H1 (cell line): Measurements from ENCODE around the gene NKAIN2. TPM values are rescaled to one million over a fixed set of nuclear protein-coding genes. Genes with fewer than 3 reads are reported as not detected.

Source experiments
- CTCF ChIA-PET: fragments of 300-600 bp; sonication (Branson Sonifier 250); formaldehyde crosslinking; loops from one replicate; lab custom pipeline; 2021; ENCODE audit not compliant: partially characterized antibody; lab: Charles Lee
- POLR2A ChIA-PET: fragments of 300-600 bp; sonication (Branson Sonifier 250); formaldehyde crosslinking; loops from one replicate; lab custom pipeline; 2021; ENCODE audit warnings: inconsistent platforms; ENCODE audit not compliant: partially characterized antibody; lab: Charles Lee
- DNase-seq, 2 experiments: peaks; one replicate each; pipeline versions ENCODE4 v3.0.0 to v3.0.0-alpha.2; 2010 to 2022; ENCODE audit warnings: low spot score in 2 of 2, low read depth in 1 of 2, mixed read lengths in 1 of 2
- FAIRE-seq: peaks from 2 replicates; lab custom pipeline; 2011; peaks lifted over from hg19 to GRCh38; lab: Jason Lieb, UNC
- H2AFZ ChIP-seq: 2 replicates; pipeline ENCODE4 v1.8.1; 2012; ENCODE audit warnings: low read length, inconsistent platforms
- H2AK5ac ChIP-seq: 2 replicates; pipeline ENCODE4 v1.6.1; 2013; ENCODE audit warnings: low read depth, low read length
- H2BK120ac ChIP-seq: replicated peaks from 2 replicates; pipeline ENCODE3; 2013; ENCODE audit warnings: low read depth, low read length, inconsistent platforms
- H2BK12ac ChIP-seq: 2 replicates; pipeline ENCODE4 v1.6.1; 2013; ENCODE audit warnings: low read depth, low read length
- H2BK15ac ChIP-seq: 2 replicates; pipeline ENCODE4 v1.6.1; 2013; ENCODE audit warnings: low read length
- H2BK20ac ChIP-seq: 2 replicates; pipeline ENCODE4 v1.6.1; 2013; ENCODE audit warnings: low read length
- H2BK5ac ChIP-seq: 2 replicates; pipeline ENCODE4 v1.6.1; 2013; ENCODE audit warnings: low read depth, low read length
- H3K14ac ChIP-seq: 2 replicates; pipeline ENCODE4 v1.6.1; 2013; ENCODE audit warnings: inconsistent platforms; ENCODE audit not compliant: insufficient read length
- H3K18ac ChIP-seq: 2 replicates; pipeline ENCODE4 v1.6.1; 2013; ENCODE audit warnings: low read length; ENCODE audit errors: extremely low read depth
- H3K23ac ChIP-seq: 2 replicates; pipeline ENCODE4 v1.6.1; 2013; ENCODE audit warnings: inconsistent platforms; ENCODE audit not compliant: insufficient read length
- H3K23me2 ChIP-seq: 2 replicates; pipeline ENCODE4 v1.6.1; 2013; ENCODE audit warnings: low read depth, low read length
- H3K27ac ChIP-seq: 2 replicates; pipeline ENCODE4 v1.6.1; 2011; ENCODE audit warnings: low read depth, low read length, inconsistent platforms
- H3K27me3 ChIP-seq, 4 experiments: replicated peaks in 1 of 4; 1 replicate in 1 of 4; 2 replicates in 3 of 4; pipeline versions ENCODE4 v1.6.1 to v1.8.1; 2011 to 2013; ENCODE audit warnings: low read length in 3 of 4, mild to moderate bottlenecking in 3 of 4, inconsistent platforms in 2 of 4, mixed read lengths in 2 of 4, moderate library complexity in 1 of 4; ENCODE audit not compliant: control insufficient read depth in 3 of 4, insufficient read depth in 3 of 4; ENCODE audit errors: extremely low read depth in 1 of 4
- H3K36me3 ChIP-seq, 4 experiments: 2 replicates each; pipeline versions ENCODE4 v1.6.1 to v1.8.1; 2011 to 2013; ENCODE audit warnings: mild to moderate bottlenecking in 4 of 4, low read length in 3 of 4, moderate library complexity in 2 of 4, control low read depth in 1 of 4, inconsistent platforms in 1 of 4; ENCODE audit not compliant: insufficient read depth in 4 of 4, control insufficient read depth in 2 of 4
- H3K4ac ChIP-seq: replicated peaks from 2 replicates; pipeline ENCODE3; 2013; ENCODE audit warnings: low read length, low read depth, mixed read lengths, inconsistent platforms; ENCODE audit not compliant: insufficient read length
- H3K4me1 ChIP-seq, 4 experiments: replicated peaks in 1 of 4; 1 replicate in 1 of 4; 2 replicates in 3 of 4; pipeline versions ENCODE4 v1.6.1 to v1.8.1; 2011 to 2013; ENCODE audit warnings: low read length in 3 of 4, inconsistent platforms in 2 of 4, mixed read lengths in 1 of 4; ENCODE audit not compliant: insufficient read depth in 4 of 4, control insufficient read depth in 3 of 4
- H3K4me2 ChIP-seq, 2 experiments: 2 replicates each; pipeline versions ENCODE4 v1.6.1 to v1.8.1; 2011 to 2013; ENCODE audit warnings: low read depth in 2 of 2, low read length in 2 of 2, control low read depth in 1 of 2, inconsistent platforms in 1 of 2, mild to moderate bottlenecking in 1 of 2; ENCODE audit not compliant: insufficient read depth in 1 of 2
- H3K4me3 ChIP-seq, 4 experiments: fragments of 200-600, 300-600 bp in 1 of 4; sonication (generic), shearing (Covaris generic), sonication (Bioruptor Twin) in 1 of 4; 2 replicates each; pipeline versions ENCODE4 v1.5.1 to v1.8.1; 2011 to 2016; ENCODE audit warnings: low read length in 4 of 4, low read depth in 3 of 4, control low read depth in 2 of 4, inconsistent platforms in 2 of 4, mild to moderate bottlenecking in 2 of 4, mixed read lengths in 1 of 4, moderate library complexity in 1 of 4; ENCODE audit not compliant: insufficient read depth in 2 of 4; ENCODE audit errors: extremely low read depth in 1 of 4
- H3K56ac ChIP-seq: replicated peaks from 2 replicates; pipeline ENCODE3; 2013; ENCODE audit warnings: low read depth, mild to moderate bottlenecking, mixed read lengths, low read length, inconsistent platforms; ENCODE audit not compliant: insufficient read length
- H3K79me1 ChIP-seq: 2 replicates; pipeline ENCODE4 v1.6.1; 2013; ENCODE audit warnings: low read depth, low read length, control low read depth
- H3K79me2 ChIP-seq, 2 experiments: 2 replicates each; pipeline versions ENCODE4 v1.6.1 to v1.8.1; 2012 to 2013; ENCODE audit warnings: low read length in 2 of 2, mild to moderate bottlenecking in 2 of 2, inconsistent platforms in 1 of 2; ENCODE audit not compliant: insufficient read depth in 2 of 2, control insufficient read depth in 1 of 2
- H3K9ac ChIP-seq, 4 experiments: replicated peaks in 1 of 4; 1 replicate in 1 of 4; 2 replicates in 3 of 4; pipeline versions ENCODE4 v1.6.1 to v1.8.1; 2011 to 2013; ENCODE audit warnings: low read depth in 3 of 4, low read length in 3 of 4, control low read depth in 2 of 4, mild to moderate bottlenecking in 2 of 4, moderate library complexity in 2 of 4, inconsistent platforms in 1 of 4; ENCODE audit errors: extremely low read depth in 1 of 4
- H3K9me3 ChIP-seq, 2 experiments: 2 replicates each; pipeline versions ENCODE4 v1.6.1 to v1.8.1; 2012 to 2013; ENCODE audit warnings: mild to moderate bottlenecking in 2 of 2, moderate library complexity in 2 of 2, control low read depth in 1 of 2, inconsistent platforms in 1 of 2, low read depth in 1 of 2, low read length in 1 of 2, mixed read lengths in 1 of 2; ENCODE audit not compliant: insufficient read depth in 2 of 2
- H4K20me1 ChIP-seq, 2 experiments: replicated peaks in 1 of 2; 2 replicates each; pipeline versions ENCODE3 to v1.8.1; 2011 to 2013; ENCODE audit warnings: inconsistent platforms in 2 of 2, low read length in 2 of 2, mild to moderate bottlenecking in 1 of 2; ENCODE audit not compliant: insufficient read depth in 2 of 2, control insufficient read depth in 1 of 2
- H4K5ac ChIP-seq: 2 replicates; pipeline ENCODE4 v1.6.1; 2013; ENCODE audit warnings: low read length, low read depth, mixed read lengths, inconsistent platforms; ENCODE audit not compliant: insufficient read length
- H4K8ac ChIP-seq: 2 replicates; pipeline ENCODE4 v1.8.0; 2013; ENCODE audit warnings: mild to moderate bottlenecking, moderate library complexity, low read length, inconsistent platforms; ENCODE audit not compliant: insufficient read depth; ENCODE audit errors: extremely low read depth
- H4K91ac ChIP-seq: replicated peaks from 2 replicates; pipeline ENCODE3; 2013; ENCODE audit warnings: low read length, mixed read lengths, inconsistent platforms; ENCODE audit not compliant: insufficient read length
- CEBPB ChIP-seq: IDR thresholded peaks from 2 replicates; pipeline ENCODE4 v1.6.1; 2012; ENCODE audit warnings: low read depth, low read length
- CTBP2 ChIP-seq: IDR thresholded peaks from 2 replicates; pipeline ENCODE4 v1.7.0; 2011; ENCODE audit warnings: borderline replicate concordance, mild to moderate bottlenecking, moderate library complexity, mixed read lengths, low read length; ENCODE audit not compliant: insufficient read depth, insufficient read length
- GTF2F1 ChIP-seq: IDR thresholded peaks from 2 replicates; pipeline ENCODE4 v1.6.1; 2012; ENCODE audit warnings: low read depth, low read length, improper control_type of control experiment, borderline replicate concordance
- RNF2 ChIP-seq: fragments of 200-900, 300-1000 bp; sonication (generic); IDR thresholded peaks from 2 replicates; pipeline ENCODE4 v1.7.1; 2016; ENCODE audit warnings: borderline replicate concordance, low read depth, mild to moderate bottlenecking, antibody characterized with exemption, low read length; ENCODE audit not compliant: poor library complexity, severe bottlenecking; ENCODE audit errors: missing control alignments
- SIRT6 ChIP-seq: IDR thresholded peaks from one replicate; pipeline ENCODE4 v1.7.1; 2012; ENCODE audit warnings: low read length, inconsistent platforms
- TAF7 ChIP-seq: optimal IDR thresholded peaks from 2 replicates; pipeline ENCODE3; 2011; ENCODE audit warnings: low read depth, mild to moderate bottlenecking, inconsistent platforms, low read length, moderate library complexity, borderline replicate concordance
- ZNF274 ChIP-seq: IDR thresholded peaks from 2 replicates; pipeline ENCODE4 v1.7.0; 2012; ENCODE audit warnings: low read length, borderline replicate concordance; ENCODE audit errors: extremely low read depth
- WGBS, 2 experiments: shearing (Covaris generic) in 1 of 2; methylation state at CpG; one replicate each; pipeline versions ENCODE4 v1.1.6 to v1.1.7; 2013 to 2015; ENCODE audit warnings: low lambda C conversion rate in 2 of 2, mixed read lengths in 2 of 2, inconsistent platforms in 1 of 2, low coverage in 1 of 2, missing lambda C conversion rate in 1 of 2; ENCODE audit not compliant: insufficient replicate concordance in 2 of 2, insufficient coverage in 1 of 2, insufficient read length in 1 of 2; ENCODE audit errors: extremely low coverage in 1 of 2, missing lambda C conversion rate in 1 of 2; 5-methylcytosine and 5-hydroxymethylcytosine counted together
- polyA plus RNA-seq, 7 experiments: library from polyadenylated mRNA; depleted of rRNA in 3 of 7; stranded (reverse) in 5 of 7; unstranded in 2 of 7; fragments of >200 nt in 5 of 7; fragments of 200-250 nt in 2 of 7; gene quantifications; 1 replicate in 5 of 7; 2 replicates in 1 of 7; 4 replicates in 1 of 7; pipeline versions ENCODE4 v1.2.1 to v1.2.3, GENCODE V29; 2011 to 2013; ENCODE audit warnings: missing spikeins in 2 of 7, mixed read lengths in 2 of 7
- total RNA-seq: library from RNA; stranded (reverse); fragmentation: NEBNext Ultra II Directional; extraction: Animal tissue kit (Norgen Biotek cat#: 25700); gene quantifications from 2 replicates; pipeline ENCODE4 v1.2.1, GENCODE V29; 2021

Gene NKAIN2
- total and polyA plus RNA-seq, 2 of the 8 experiments (the other 6 are each of a cell fraction or from before 2014, with no cell fraction given), result 0.20 to 0.34 TPM

GRCh38 chr6:124002377-124003081 lies 198.9 kb downstream of the NKAIN2 start:
- Histone ChIP-seq H4K20me1 (no peaks in the 10 kb centered on the region), H3K9ac (no peak overlapping the region), H4K91ac (no peak overlapping the region), H3K4me1 (no peaks in the 10 kb centered on the region), H3K9me3 (no peaks in the 10 kb centered on the region), H3K27ac (no peak overlapping the region), H2BK120ac (no peak overlapping the region), H3K4me3 (no peak overlapping the region), H2AK5ac (no peak overlapping the region), H4K5ac (no peak overlapping the region), H2BK5ac (no peak overlapping the region), H4K8ac (no peak overlapping the region), H3K4me2 (no peak overlapping the region), H3K18ac (no peak overlapping the region), H3K23ac (no peak overlapping the region), H3K27me3 (no peaks in the 10 kb centered on the region), H2BK15ac (no peak overlapping the region), H3K56ac (no peak overlapping the region), H3K36me3 (no peaks in the 10 kb centered on the region), H3K79me2 (no peaks in the 10 kb centered on the region), H2AFZ (no peak overlapping the region; the same call in 1 of the 2 replicates), H3K14ac (no peak overlapping the region), H3K4ac (no peak overlapping the region), H3K79me1 (no peaks in the 10 kb centered on the region), H2BK12ac (no peak overlapping the region), H3K23me2 (no peaks in the 10 kb centered on the region), H2BK20ac (no peak overlapping the region)
- POLR2A ChIA-PET, result no interaction called here
- TF ChIP-seq SIRT6 (no peak), TAF7 (no peak), CEBPB (no peak), ZNF274 (no peak), RNF2 (no peak), CTBP2 (no peak), GTF2F1 (no peak)
- 91% methylated on average over 4 of the region's 4 CpGs; no CpG with 5 or more reads in 1 of the 2 experiments for WGBS, 2 experiments
- FAIRE-seq, result no peak
- CTCF ChIA-PET, result no interaction called here
- DNase-seq, result no peak
